Endothelial cell of umbilical vein (primary cell): ENCODE measurements around the gene ZBTB18. TPM values are rescaled to one million over a fixed set of nuclear protein-coding genes. Genes with fewer than 3 reads are reported as not detected.

Experiments
- BruUV-seq: library from RNA; stranded (reverse); fragments of 400-500 nt; replicated peaks from 2 replicates; lab custom pipeline; 2021; lab: Mats Ljungman, UMichigan
- CTCF ChIA-PET: fragments of 300-600, 350-600 bp; sonication (Branson Sonifier 250); formaldehyde crosslinking; loops from one replicate; lab custom pipeline; 2021; ENCODE audit warnings: antibody characterized with exemption, inconsistent platforms; lab: Charles Lee
- POLR2A ChIA-PET: fragments of 300-600, 350-600 bp; sonication (Branson Sonifier 250); formaldehyde crosslinking; loops from one replicate; lab custom pipeline; 2021; ENCODE audit warnings: antibody characterized with exemption, inconsistent platforms; lab: Charles Lee
- DNase-seq: peaks from one replicate; pipeline ENCODE4 v3.0.0-alpha.2; 2011; ENCODE audit warnings: low read depth, low spot score
- FAIRE-seq: peaks from 2 replicates; lab custom pipeline; 2011; peaks lifted over from hg19 to GRCh38; lab: Jason Lieb, UNC
- H2AFZ ChIP-seq: 2 replicates; pipeline ENCODE4 v1.6.0; 2012; ENCODE audit warnings: low read depth, low read length, control low read depth, inconsistent platforms
- H3K27ac ChIP-seq: 2 replicates; pipeline ENCODE4 v1.5.1; 2011; ENCODE audit warnings: low read depth, mild to moderate bottlenecking, control low read depth, low read length, moderate library complexity; ENCODE audit not compliant: insufficient read depth
- H3K27me3 ChIP-seq, 2 experiments: 2 replicates each; pipeline versions ENCODE4 v1.6.0 to v1.6.1; 2011; ENCODE audit warnings: low read length in 2 of 2, mixed read lengths in 1 of 2; ENCODE audit not compliant: control insufficient read depth in 2 of 2, insufficient read depth in 2 of 2
- H3K36me3 ChIP-seq, 2 experiments: 2 replicates in 1 of 2; 3 replicates in 1 of 2; pipeline ENCODE4 v1.5.1; 2011; ENCODE audit warnings: low read length in 2 of 2, mild to moderate bottlenecking in 1 of 2, moderate library complexity in 1 of 2; ENCODE audit not compliant: control insufficient read depth in 2 of 2, insufficient read depth in 2 of 2; ENCODE audit errors: extremely low read depth in 1 of 2
- H3K4me1 ChIP-seq: 3 replicates; pipeline ENCODE4 v1.5.1; 2011; ENCODE audit warnings: mild to moderate bottlenecking, low read length; ENCODE audit not compliant: control insufficient read depth, insufficient read depth; ENCODE audit errors: extremely low read depth
- H3K4me2 ChIP-seq: 2 replicates; pipeline ENCODE4 v1.6.1; 2011; ENCODE audit warnings: low read length, control low read depth, mixed read lengths; ENCODE audit not compliant: insufficient read depth
- H3K4me3 ChIP-seq, 3 experiments: fragments of 200-600 bp in 1 of 3; sonication (generic), shearing (Covaris generic) in 1 of 3; replicated peaks in 1 of 3; 2 replicates each; pipeline ENCODE4 v1.5.1; 2011 to 2016; ENCODE audit warnings: control low read depth in 3 of 3, low read length in 3 of 3, mild to moderate bottlenecking in 2 of 3, inconsistent platforms in 1 of 3, low read depth in 1 of 3, moderate library complexity in 1 of 3; ENCODE audit not compliant: insufficient read depth in 1 of 3
- H3K79me2 ChIP-seq: 2 replicates; pipeline ENCODE4 v1.6.0; 2012; ENCODE audit warnings: low read length, inconsistent platforms; ENCODE audit not compliant: control insufficient read depth, insufficient read depth
- H3K9ac ChIP-seq: replicated peaks from 2 replicates; pipeline ENCODE3; 2011; ENCODE audit warnings: low read length, control low read depth; ENCODE audit not compliant: insufficient read depth; ENCODE audit errors: extremely low read depth
- H3K9me1 ChIP-seq: replicated peaks from 3 replicates; pipeline ENCODE4 v1.6.0; 2011; ENCODE audit warnings: mild to moderate bottlenecking, low read length; ENCODE audit not compliant: control insufficient read depth, insufficient read depth; ENCODE audit errors: extremely low read depth
- H3K9me3 ChIP-seq: replicated peaks from 2 replicates; pipeline ENCODE4 v1.5.1; 2012; ENCODE audit warnings: low read length, inconsistent platforms; ENCODE audit not compliant: control insufficient read depth, insufficient read depth
- H4K20me1 ChIP-seq: replicated peaks from 2 replicates; pipeline ENCODE3; 2011; ENCODE audit warnings: mild to moderate bottlenecking, low read length; ENCODE audit not compliant: control insufficient read depth, insufficient read depth; ENCODE audit errors: extremely low read depth
- EZH2 ChIP-seq: IDR thresholded peaks from 2 replicates; pipeline ENCODE4 v1.6.1; 2012; ENCODE audit warnings: borderline replicate concordance, low read depth, mild to moderate bottlenecking, moderate library complexity, low read length, inconsistent platforms; ENCODE audit not compliant: severe bottlenecking
- FOS ChIP-seq: IDR thresholded peaks from 2 replicates; pipeline ENCODE4 v1.6.1; 2011; ENCODE audit warnings: mild to moderate bottlenecking, low read length, moderate library complexity, borderline replicate concordance; ENCODE audit not compliant: insufficient read depth
- GATA2 ChIP-seq: IDR thresholded peaks from 2 replicates; pipeline ENCODE4 v1.7.0; 2011; ENCODE audit warnings: low read depth, mild to moderate bottlenecking, moderate library complexity, mixed read lengths, low read length; ENCODE audit not compliant: insufficient read length, insufficient read depth
- JUN ChIP-seq: IDR thresholded peaks from 2 replicates; pipeline ENCODE4 v1.6.1; 2011; ENCODE audit warnings: borderline replicate concordance, low read depth; ENCODE audit not compliant: insufficient read length, insufficient read depth
- MYC ChIP-seq: IDR thresholded peaks from one replicate; pipeline ENCODE4 v1.6.1; 2011; ENCODE audit warnings: mild to moderate bottlenecking, low read depth, low read length
- POLR2A ChIP-seq: IDR thresholded peaks from 2 replicates; pipeline ENCODE4 v1.6.1; 2012; ENCODE audit warnings: low read depth, mild to moderate bottlenecking, control low read depth, low read length
- POLR2AphosphoS5 ChIP-seq: IDR thresholded peaks from 2 replicates; pipeline ENCODE4 v1.6.1; 2012; ENCODE audit warnings: low read depth, mild to moderate bottlenecking, control low read depth, low read length, moderate library complexity; ENCODE audit not compliant: insufficient read depth
- dilution Hi-C: fragments of 300-500 bp; cut with MboI; formaldehyde crosslinking; loops from one replicate; pipeline ENCODE4 v1.15.0; 2019; ENCODE audit warnings: low sequenced_read_pairs; ENCODE audit not compliant: extremely low pct_ligation_motif_present
- intact Hi-C: fragments of 100-400 bp; cut with micrococcal nuclease; formaldehyde crosslinking; loops from one replicate; pipeline ENCODE4 v1.10.0; 2022
- polyA plus RNA-seq, 4 experiments: library from polyadenylated mRNA; depleted of rRNA in 3 of 4; stranded (reverse) in 3 of 4; unstranded in 1 of 4; fragments of >200 nt; gene quantifications; 2 replicates each; pipeline versions ENCODE4 v1.2.1 to v1.2.3, GENCODE V29; 2011 to 2012; ENCODE audit warnings: missing spikeins in 1 of 4
- total RNA-seq: library from RNA; stranded (reverse); gene quantifications from 2 replicates; pipeline ENCODE4 v1.2.3, GENCODE V29; 2021
- TF ChIP-seq, protein P1 (sequence below), 2 donors: IDR thresholded peaks; 1 replicate in 1 of 2; 2 replicates in 1 of 2; pipeline ENCODE4 v1.5.1; 2011; ENCODE audit warnings: low read length in 2 of 2, mild to moderate bottlenecking in 2 of 2, moderate library complexity in 2 of 2, control low read depth in 1 of 2, inconsistent platforms in 1 of 2, low read depth in 1 of 2; ENCODE audit not compliant: insufficient read depth in 1 of 2; ENCODE audit errors: extremely low read depth in 1 of 2
- TF ChIP-seq, protein P2 (sequence below): IDR thresholded peaks from 2 replicates; pipeline ENCODE4 v1.6.1; 2011; ENCODE audit not compliant: insufficient read depth, insufficient read length

The ZBTB18 gene
- total and polyA plus RNA-seq, 2 donors (not counting 3 experiments of a cell fraction or from before 2014, with no cell fraction given) = 15.5 to 21.1 TPM

DNA sequence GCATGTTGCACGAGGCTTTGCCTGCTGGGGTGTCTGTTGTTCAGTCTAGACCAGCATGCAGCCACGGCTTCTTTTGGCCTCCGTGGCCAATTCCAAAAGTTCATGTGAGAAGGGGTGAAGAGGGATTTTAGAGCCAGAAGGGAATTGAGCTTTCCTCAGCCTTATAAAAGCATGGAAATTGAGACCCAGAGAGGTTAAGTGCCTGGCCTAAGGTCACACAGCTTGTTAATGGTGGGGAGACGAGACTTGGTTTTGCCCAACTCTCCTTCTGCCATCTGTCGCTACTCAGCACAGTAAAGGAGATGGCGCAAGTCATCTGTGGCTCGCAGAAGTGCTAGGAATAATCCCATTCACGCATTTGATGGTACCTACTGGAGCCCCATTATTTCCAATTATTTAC is 25.7 kb downstream of the ZBTB18 start:
- dilution Hi-C loops (no loop called here), intact Hi-C loops (no loop called here)
- CTCF ChIA-PET = interaction anchor here (1.4 kb wide), 1 partner anchor 8 kb away, joined by 5 read pairs; no protein-coding TSS in a partner anchor
- Histone ChIP-seq H3K9me3 (no peaks in the 10 kb centered on the region), H3K9me1 (no peaks in the 10 kb centered on the region), H3K79me2 (no peaks in the 10 kb centered on the region), H3K27ac (no peak overlapping the region), H3K4me1 (no peaks in the 10 kb centered on the region), H3K4me2 (no peak overlapping the region), H3K36me3 (no peaks in the 10 kb centered on the region), H3K27me3 (no peaks in the 10 kb centered on the region), H3K9ac (no peak overlapping the region), H3K4me3 (no peak overlapping the region), H2AFZ (no peak overlapping the region), H4K20me1 (no peaks in the 10 kb centered on the region)
- DNase-seq (no peak), FAIRE-seq (no peak)
- TF ChIP-seq, protein P1, sequence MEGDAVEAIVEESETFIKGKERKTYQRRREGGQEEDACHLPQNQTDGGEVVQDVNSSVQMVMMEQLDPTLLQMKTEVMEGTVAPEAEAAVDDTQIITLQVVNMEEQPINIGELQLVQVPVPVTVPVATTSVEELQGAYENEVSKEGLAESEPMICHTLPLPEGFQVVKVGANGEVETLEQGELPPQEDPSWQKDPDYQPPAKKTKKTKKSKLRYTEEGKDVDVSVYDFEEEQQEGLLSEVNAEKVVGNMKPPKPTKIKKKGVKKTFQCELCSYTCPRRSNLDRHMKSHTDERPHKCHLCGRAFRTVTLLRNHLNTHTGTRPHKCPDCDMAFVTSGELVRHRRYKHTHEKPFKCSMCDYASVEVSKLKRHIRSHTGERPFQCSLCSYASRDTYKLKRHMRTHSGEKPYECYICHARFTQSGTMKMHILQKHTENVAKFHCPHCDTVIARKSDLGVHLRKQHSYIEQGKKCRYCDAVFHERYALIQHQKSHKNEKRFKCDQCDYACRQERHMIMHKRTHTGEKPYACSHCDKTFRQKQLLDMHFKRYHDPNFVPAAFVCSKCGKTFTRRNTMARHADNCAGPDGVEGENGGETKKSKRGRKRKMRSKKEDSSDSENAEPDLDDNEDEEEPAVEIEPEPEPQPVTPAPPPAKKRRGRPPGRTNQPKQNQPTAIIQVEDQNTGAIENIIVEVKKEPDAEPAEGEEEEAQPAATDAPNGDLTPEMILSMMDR (IDR thresholded peaks at IDR 0.05; ENCODE audit: extremely low read depth in 1 of 2, insufficient read depth in 1 of 2, low read depth in 1 of 2, low read length in 2 of 2) = no peak
- TF ChIP-seq FOS (no peak), MYC (no peak), EZH2 (no peak), POLR2AphosphoS5 (no peak), GATA2 (no peak), POLR2A (no peak), JUN (no peak)
- TF ChIP-seq, protein P2, sequence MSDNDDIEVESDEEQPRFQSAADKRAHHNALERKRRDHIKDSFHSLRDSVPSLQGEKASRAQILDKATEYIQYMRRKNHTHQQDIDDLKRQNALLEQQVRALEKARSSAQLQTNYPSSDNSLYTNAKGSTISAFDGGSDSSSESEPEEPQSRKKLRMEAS = no peak
- no TSS peak for BruUV-seq
- POLR2A ChIA-PET = no interaction called here
